HepG2 (cell line): ENCODE data around the gene RTP2. TPM values are rescaled to one million over a fixed set of nuclear protein-coding genes. Genes with fewer than 3 reads are reported as not detected.

Experiments used
- AKAP8 ChIP-seq: sonication (generic); formaldehyde crosslinking; IDR thresholded peaks from 2 replicates; pipeline ENCODE4 v1.5.1; 2020; ENCODE audit warnings: mild to moderate bottlenecking, missing genetic modification reagents
- ATF1 ChIP-seq: IDR thresholded peaks from 2 replicates; pipeline ENCODE4 v1.6.1; 2016; ENCODE audit warnings: mild to moderate bottlenecking, control low read depth
- FOXC1 ChIP-seq: sonication (generic); formaldehyde crosslinking; IDR thresholded peaks from 2 replicates; pipeline ENCODE4 v1.8.0; 2022; ENCODE audit warnings: mild to moderate bottlenecking, missing genetic modification reagents, borderline replicate concordance
- HDAC1 ChIP-seq: sonication (generic); formaldehyde crosslinking; IDR thresholded peaks from 2 replicates; pipeline ENCODE4 v1.5.1; 2020; ENCODE audit warnings: mild to moderate bottlenecking, missing genetic modification reagents
- HNRNPH1 ChIP-seq: fragments of 200-400 bp; formaldehyde crosslinking; optimal IDR thresholded peaks from 2 replicates; pipeline ENCODE3; 2017; ENCODE audit warnings: mild to moderate bottlenecking, low read depth, low read length
- KDM1A ChIP-seq: IDR thresholded peaks from 2 replicates; pipeline ENCODE4 v1.6.1; 2016; ENCODE audit warnings: missing compliant biosample characterization
- KMT2A ChIP-seq: sonication (generic); formaldehyde crosslinking; IDR thresholded peaks from 2 replicates; pipeline ENCODE4 v1.4.0; 2020; ENCODE audit warnings: missing genetic modification reagents
- MED13 ChIP-seq: sonication (generic); formaldehyde crosslinking; IDR thresholded peaks from 2 replicates; pipeline ENCODE4 v1.5.0; 2020; ENCODE audit warnings: missing genetic modification reagents
- NONO ChIP-seq, 2 experiments: fragments of 450-650 bp in 1 of 2; sonication (generic) in 1 of 2; formaldehyde crosslinking in 1 of 2; IDR thresholded peaks in 1 of 2; conservative IDR thresholded peaks in 1 of 2; 2 replicates each; pipeline versions ENCODE4 v1.6.1 to v1.8.0; 2017 to 2022; ENCODE audit warnings: mild to moderate bottlenecking in 1 of 2, missing genetic modification reagents in 1 of 2, moderate library complexity in 1 of 2
- PHF21A ChIP-seq: sonication (generic); formaldehyde crosslinking; IDR thresholded peaks from 2 replicates; pipeline ENCODE4 v1.5.0; 2020; ENCODE audit warnings: mild to moderate bottlenecking, missing genetic modification reagents
- POLR2AphosphoS5 ChIP-seq: IDR thresholded peaks from 2 replicates; pipeline ENCODE4 v1.6.1; 2012; ENCODE audit warnings: low read depth, low read length
- RXRA ChIP-seq: sonication (generic); formaldehyde crosslinking; IDR thresholded peaks from 2 replicates; pipeline ENCODE4 v1.5.1; 2020; ENCODE audit warnings: missing genetic modification reagents
- SALL1 ChIP-seq: sonication (generic); formaldehyde crosslinking; IDR thresholded peaks from 2 replicates; pipeline ENCODE4 v1.8.0; 2022; ENCODE audit warnings: mild to moderate bottlenecking, missing genetic modification reagents
- SOX13 ChIP-seq, 3 experiments: fragments of 450-650 bp in 1 of 3; sonication (generic) in 1 of 3; formaldehyde crosslinking in 1 of 3; IDR thresholded peaks in 2 of 3; conservative IDR thresholded peaks in 1 of 3; 2 replicates each; pipeline versions ENCODE4 v1.5.0 to v1.6.1; 2016 to 2020; ENCODE audit warnings: antibody characterized with exemption in 1 of 3, mild to moderate bottlenecking in 1 of 3, missing compliant biosample characterization in 1 of 3, missing genetic modification reagents in 1 of 3, moderate library complexity in 1 of 3
- TAF1 ChIP-seq: sonication (generic); formaldehyde crosslinking; IDR thresholded peaks from 2 replicates; pipeline ENCODE4 v1.4.0; 2020; ENCODE audit warnings: missing genetic modification reagents
- THYN1 ChIP-seq: sonication (generic); formaldehyde crosslinking; IDR thresholded peaks from 2 replicates; pipeline ENCODE4 v1.8.1; 2023; ENCODE audit warnings: low read depth, mild to moderate bottlenecking, moderate library complexity, missing genetic modification reagents, borderline replicate concordance
- ZMYM2 ChIP-seq: sonication (generic); formaldehyde crosslinking; IDR thresholded peaks from 2 replicates; pipeline ENCODE4 v1.8.0; 2022; ENCODE audit warnings: mild to moderate bottlenecking, missing genetic modification reagents
- ZNF225 ChIP-seq: sonication (generic); formaldehyde crosslinking; IDR thresholded peaks from 2 replicates; pipeline ENCODE4 v1.4.0; 2020; ENCODE audit warnings: mild to moderate bottlenecking, missing genetic modification reagents
- ZNF709 ChIP-seq: sonication (generic); formaldehyde crosslinking; IDR thresholded peaks from 2 replicates; pipeline ENCODE4 v1.5.0; 2020; ENCODE audit warnings: mild to moderate bottlenecking, missing genetic modification reagents
- ZNF780A ChIP-seq: sonication (generic); formaldehyde crosslinking; IDR thresholded peaks from 2 replicates; pipeline ENCODE4 v1.8.0; 2022; ENCODE audit warnings: mild to moderate bottlenecking, missing genetic modification reagents, moderate library complexity
- ZNF788 ChIP-seq: sonication (generic); formaldehyde crosslinking; IDR thresholded peaks from 2 replicates; pipeline ENCODE4 v1.5.0; 2020; ENCODE audit warnings: mild to moderate bottlenecking, missing genetic modification reagents, borderline replicate concordance
- polyA plus RNA-seq, 8 experiments: library from polyadenylated mRNA; depleted of rRNA in 3 of 8; stranded (reverse) in 7 of 8; unstranded in 1 of 8; fragments of >200 nt; fragmentation: Illumina TruSeq in 4 of 8; extraction: Trizol in 4 of 8; gene quantifications; 2 replicates each; pipeline versions ENCODE4 v1.2.1 to v1.2.3, GENCODE V29; 2011 to 2016; ENCODE audit warnings: low read depth in 4 of 8, missing spikeins in 1 of 8, mixed read lengths in 1 of 8; ENCODE audit not compliant: insufficient read depth in 1 of 8
- total RNA-seq, 5 experiments: library from RNA; depleted of rRNA; stranded (reverse); fragments of >200 nt; fragmentation: Illumina TruSeq; extraction: Trizol; gene quantifications; 2 replicates each; pipeline ENCODE4 v1.2.3, GENCODE V29; 2016; ENCODE audit warnings: low read depth in 1 of 5
- TF ChIP-seq, protein P1 (sequence below): sonication (generic); formaldehyde crosslinking; IDR thresholded peaks from 2 replicates; pipeline ENCODE4 v1.4.0; 2020; ENCODE audit warnings: missing genetic modification reagents
- TF ChIP-seq, protein P2 (sequence below): sonication (generic); formaldehyde crosslinking; IDR thresholded peaks from 2 replicates; pipeline ENCODE4 v1.4.0; 2020; ENCODE audit warnings: missing genetic modification reagents, low read depth, mild to moderate bottlenecking, borderline replicate concordance
- TF ChIP-seq, protein P3 (sequence below): sonication (generic); formaldehyde crosslinking; IDR thresholded peaks from 2 replicates; pipeline ENCODE4 v1.5.0; 2020; ENCODE audit warnings: missing genetic modification reagents
- TF ChIP-seq, protein P4 (sequence below): sonication (generic); formaldehyde crosslinking; IDR thresholded peaks from 2 replicates; pipeline ENCODE4 v1.8.0; 2023; ENCODE audit warnings: mild to moderate bottlenecking, missing genetic modification reagents
- TF ChIP-seq, protein P5 (sequence below): sonication (generic); formaldehyde crosslinking; IDR thresholded peaks from 2 replicates; pipeline ENCODE4 v1.8.0; 2022; ENCODE audit warnings: mild to moderate bottlenecking, missing genetic modification reagents, moderate library complexity

Gene RTP2
- total and polyA plus RNA-seq, 2 of the 13 experiments (the other 11 are each of a cell fraction or from before 2014, with no cell fraction given) = not detected

DNA sequence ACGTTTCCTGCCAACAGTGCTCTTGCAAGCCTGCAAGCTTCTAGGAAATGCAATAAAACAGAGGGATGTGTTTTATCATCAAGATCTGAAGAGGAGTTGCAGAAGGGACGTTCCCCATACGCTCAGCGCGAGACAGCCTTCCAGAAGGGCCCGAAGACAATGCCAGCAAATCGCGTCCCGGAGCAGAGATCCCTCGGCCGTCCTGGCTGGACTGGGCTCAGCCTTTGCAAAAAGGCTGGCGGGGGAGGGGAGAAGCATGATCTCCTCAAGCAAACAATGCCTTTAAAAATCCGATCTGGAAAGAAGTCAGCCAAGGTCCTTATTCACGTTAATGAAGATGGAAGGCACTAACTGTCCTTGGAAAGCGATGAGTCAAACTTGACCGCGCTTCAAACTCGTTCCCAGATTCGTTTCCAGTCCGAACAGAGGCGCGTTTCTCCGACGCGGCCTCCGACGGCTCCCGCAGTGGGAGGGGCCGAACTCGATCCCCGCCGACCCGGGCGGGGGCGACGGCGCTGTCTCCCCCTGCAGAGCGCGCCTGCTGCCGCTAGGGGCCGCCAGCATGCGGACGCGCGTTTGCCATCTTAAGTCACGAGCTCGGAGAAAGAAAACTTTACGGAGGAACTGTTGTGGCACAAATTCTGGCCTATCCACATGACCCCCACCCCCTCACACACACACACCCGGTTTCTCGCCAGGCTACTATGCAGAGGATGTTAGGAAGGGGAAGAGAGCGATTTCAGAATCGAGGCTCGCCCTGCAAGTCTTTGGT lies 37.4 kb upstream of the RTP2 start (continued):
- TF ChIP-seq SOX13 (IDR thresholded peaks at IDR 0.05) = no peak
- TF ChIP-seq SOX13 (CRISPR knock-in tag; conservative IDR thresholded peaks at IDR 0.05 in 1 of 2, IDR thresholded peaks at IDR 0.05 in 1 of 2) = peak in 1 of 2 experiments; percentile 37; a peak in 2 of 4 replicates
- 0 out of 2 replicates have a peak, but pooled peaks have one; percentile 19 for TF ChIP-seq TAF1 (CRISPR knock-in tag)
- no peak for TF ChIP-seq KDM1A (CRISPR knock-in tag)
- peak; percentile 38; the same call in 1 of the 2 replicates for TF ChIP-seq ZNF225
- peak; percentile 59; the same call in 1 of the 2 replicates for TF ChIP-seq ZNF709 (CRISPR knock-in tag)
- no peak for TF ChIP-seq PHF21A (CRISPR knock-in tag)
- no peak for TF ChIP-seq ZNF780A (CRISPR knock-in tag)
- TF ChIP-seq, protein P1, sequence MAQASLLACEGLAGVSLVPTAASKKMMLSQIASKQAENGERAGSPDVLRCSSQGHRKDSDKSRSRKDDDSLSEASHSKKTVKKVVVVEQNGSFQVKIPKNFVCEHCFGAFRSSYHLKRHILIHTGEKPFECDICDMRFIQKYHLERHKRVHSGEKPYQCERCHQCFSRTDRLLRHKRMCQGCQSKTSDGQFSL (CRISPR knock-in tag) = no peak
- 0 out of 2 replicates have a peak, but pooled peaks have one; percentile 2 for TF ChIP-seq MED13 (CRISPR knock-in tag)
- TF ChIP-seq, protein P2, sequence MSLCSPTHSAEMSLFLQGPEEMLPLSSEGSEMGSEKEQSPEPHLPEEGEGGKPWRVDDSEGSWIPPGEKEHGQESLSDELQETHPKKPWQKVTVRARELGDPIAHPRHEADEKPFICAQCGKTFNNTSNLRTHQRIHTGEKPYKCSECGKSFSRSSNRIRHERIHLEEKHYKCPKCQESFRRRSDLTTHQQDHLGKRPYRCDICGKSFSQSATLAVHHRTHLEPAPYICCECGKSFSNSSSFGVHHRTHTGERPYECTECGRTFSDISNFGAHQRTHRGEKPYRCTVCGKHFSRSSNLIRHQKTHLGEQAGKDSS = 0 out of 2 replicates have a peak, but pooled peaks have one; percentile 24
- TF ChIP-seq RXRA (CRISPR knock-in tag) = peak; percentile 46; the same call in 1 of the 2 replicates
- no peak for TF ChIP-seq THYN1 (CRISPR knock-in tag)
- TF ChIP-seq, protein P3, sequence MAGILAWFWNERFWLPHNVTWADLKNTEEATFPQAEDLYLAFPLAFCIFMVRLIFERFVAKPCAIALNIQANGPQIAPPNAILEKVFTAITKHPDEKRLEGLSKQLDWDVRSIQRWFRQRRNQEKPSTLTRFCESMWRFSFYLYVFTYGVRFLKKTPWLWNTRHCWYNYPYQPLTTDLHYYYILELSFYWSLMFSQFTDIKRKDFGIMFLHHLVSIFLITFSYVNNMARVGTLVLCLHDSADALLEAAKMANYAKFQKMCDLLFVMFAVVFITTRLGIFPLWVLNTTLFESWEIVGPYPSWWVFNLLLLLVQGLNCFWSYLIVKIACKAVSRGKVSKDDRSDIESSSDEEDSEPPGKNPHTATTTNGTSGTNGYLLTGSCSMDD (CRISPR knock-in tag) = no peak
- no peak for TF ChIP-seq ZNF788 (CRISPR knock-in tag)
- TF ChIP-seq KMT2A (CRISPR knock-in tag) = peak; percentile 94
- peak; percentile 64 for TF ChIP-seq HDAC1 (CRISPR knock-in tag)
- no peak; the same call in 1 of the 2 replicates for TF ChIP-seq AKAP8 (CRISPR knock-in tag)
- no peak for TF ChIP-seq HNRNPH1
- TF ChIP-seq, protein P4, sequence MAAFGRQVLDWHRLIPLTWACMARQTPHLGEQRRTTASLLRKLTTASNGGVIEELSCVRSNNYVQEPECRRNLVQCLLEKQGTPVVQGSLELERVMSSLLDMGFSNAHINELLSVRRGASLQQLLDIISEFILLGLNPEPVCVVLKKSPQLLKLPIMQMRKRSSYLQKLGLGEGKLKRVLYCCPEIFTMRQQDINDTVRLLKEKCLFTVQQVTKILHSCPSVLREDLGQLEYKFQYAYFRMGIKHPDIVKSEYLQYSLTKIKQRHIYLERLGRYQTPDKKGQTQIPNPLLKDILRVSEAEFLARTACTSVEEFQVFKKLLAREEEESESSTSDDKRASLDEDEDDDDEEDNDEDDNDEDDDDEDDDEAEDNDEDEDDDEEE (CRISPR knock-in tag) = peak; percentile 52; the same call in 1 of the 2 replicates
- TF ChIP-seq ZMYM2 (CRISPR knock-in tag) = peak; percentile 68; the same call in 1 of the 2 replicates
- TF ChIP-seq NONO (IDR thresholded peaks at IDR 0.05) = no peak
- TF ChIP-seq NONO (CRISPR knock-in tag; conservative IDR thresholded peaks at IDR 0.05) = peak; percentile 59; the same call in 1 of the 2 replicates
- no peak; the same call in 1 of the 2 replicates for TF ChIP-seq POLR2AphosphoS5
- peak; percentile 58 for TF ChIP-seq FOXC1 (CRISPR knock-in tag)
- peak; percentile 78 for TF ChIP-seq SALL1
- TF ChIP-seq, protein P5, sequence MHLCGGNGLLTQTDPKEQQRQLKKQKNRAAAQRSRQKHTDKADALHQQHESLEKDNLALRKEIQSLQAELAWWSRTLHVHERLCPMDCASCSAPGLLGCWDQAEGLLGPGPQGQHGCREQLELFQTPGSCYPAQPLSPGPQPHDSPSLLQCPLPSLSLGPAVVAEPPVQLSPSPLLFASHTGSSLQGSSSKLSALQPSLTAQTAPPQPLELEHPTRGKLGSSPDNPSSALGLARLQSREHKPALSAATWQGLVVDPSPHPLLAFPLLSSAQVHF (CRISPR knock-in tag) = no peak
- no peak for TF ChIP-seq ATF1 (CRISPR knock-in tag)
